Astrocyte (in vitro differentiated cells and primary cell): ENCODE results near the gene UBL4A.

Source experiments
- EZH2 ChIP-seq: IDR thresholded peaks from 2 replicates; pipeline ENCODE4 v1.6.1; 2012; ENCODE audit warnings: mild to moderate bottlenecking, low read length, inconsistent platforms; ENCODE audit not compliant: insufficient read depth
- TF ChIP-seq, protein P1 (sequence below): IDR thresholded peaks from 2 replicates; pipeline ENCODE4 v1.5.1; 2011; ENCODE audit warnings: low read depth, mild to moderate bottlenecking, inconsistent platforms, low read length, moderate library complexity; ENCODE audit not compliant: insufficient read depth

DNA sequence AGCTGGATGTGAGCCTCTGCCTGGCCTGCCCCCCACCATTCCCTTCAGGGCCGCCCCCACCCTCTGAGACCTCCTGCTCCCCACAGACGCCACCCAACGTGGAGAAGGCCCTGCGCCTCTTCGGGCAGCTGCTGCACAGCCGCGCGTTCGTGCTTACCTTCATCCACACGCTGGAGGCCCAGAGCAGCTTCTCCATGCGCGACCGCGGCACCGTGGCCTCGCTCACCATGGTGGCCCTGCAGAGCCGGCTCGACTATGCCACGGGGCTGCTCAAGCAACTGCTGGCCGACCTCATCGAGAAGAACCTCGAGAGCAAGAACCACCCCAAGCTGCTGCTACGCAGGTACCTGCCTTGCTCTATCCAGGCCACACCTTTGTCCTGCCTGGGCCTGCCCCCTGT is 18.2 kb downstream of the UBL4A start:
- TF ChIP-seq, protein P1, sequence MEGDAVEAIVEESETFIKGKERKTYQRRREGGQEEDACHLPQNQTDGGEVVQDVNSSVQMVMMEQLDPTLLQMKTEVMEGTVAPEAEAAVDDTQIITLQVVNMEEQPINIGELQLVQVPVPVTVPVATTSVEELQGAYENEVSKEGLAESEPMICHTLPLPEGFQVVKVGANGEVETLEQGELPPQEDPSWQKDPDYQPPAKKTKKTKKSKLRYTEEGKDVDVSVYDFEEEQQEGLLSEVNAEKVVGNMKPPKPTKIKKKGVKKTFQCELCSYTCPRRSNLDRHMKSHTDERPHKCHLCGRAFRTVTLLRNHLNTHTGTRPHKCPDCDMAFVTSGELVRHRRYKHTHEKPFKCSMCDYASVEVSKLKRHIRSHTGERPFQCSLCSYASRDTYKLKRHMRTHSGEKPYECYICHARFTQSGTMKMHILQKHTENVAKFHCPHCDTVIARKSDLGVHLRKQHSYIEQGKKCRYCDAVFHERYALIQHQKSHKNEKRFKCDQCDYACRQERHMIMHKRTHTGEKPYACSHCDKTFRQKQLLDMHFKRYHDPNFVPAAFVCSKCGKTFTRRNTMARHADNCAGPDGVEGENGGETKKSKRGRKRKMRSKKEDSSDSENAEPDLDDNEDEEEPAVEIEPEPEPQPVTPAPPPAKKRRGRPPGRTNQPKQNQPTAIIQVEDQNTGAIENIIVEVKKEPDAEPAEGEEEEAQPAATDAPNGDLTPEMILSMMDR: no peak
- TF ChIP-seq EZH2: no peak
